ENCODE data around the gene CBLC. TPM values are rescaled to one million over a fixed set of nuclear protein-coding genes. Genes with fewer than 3 reads are reported as not detected.

The CBLC gene
- total and polyA plus RNA-seq, 2 donors (not counting 1 experiment from before 2014, with no cell fraction given), result not detected

DNA sequence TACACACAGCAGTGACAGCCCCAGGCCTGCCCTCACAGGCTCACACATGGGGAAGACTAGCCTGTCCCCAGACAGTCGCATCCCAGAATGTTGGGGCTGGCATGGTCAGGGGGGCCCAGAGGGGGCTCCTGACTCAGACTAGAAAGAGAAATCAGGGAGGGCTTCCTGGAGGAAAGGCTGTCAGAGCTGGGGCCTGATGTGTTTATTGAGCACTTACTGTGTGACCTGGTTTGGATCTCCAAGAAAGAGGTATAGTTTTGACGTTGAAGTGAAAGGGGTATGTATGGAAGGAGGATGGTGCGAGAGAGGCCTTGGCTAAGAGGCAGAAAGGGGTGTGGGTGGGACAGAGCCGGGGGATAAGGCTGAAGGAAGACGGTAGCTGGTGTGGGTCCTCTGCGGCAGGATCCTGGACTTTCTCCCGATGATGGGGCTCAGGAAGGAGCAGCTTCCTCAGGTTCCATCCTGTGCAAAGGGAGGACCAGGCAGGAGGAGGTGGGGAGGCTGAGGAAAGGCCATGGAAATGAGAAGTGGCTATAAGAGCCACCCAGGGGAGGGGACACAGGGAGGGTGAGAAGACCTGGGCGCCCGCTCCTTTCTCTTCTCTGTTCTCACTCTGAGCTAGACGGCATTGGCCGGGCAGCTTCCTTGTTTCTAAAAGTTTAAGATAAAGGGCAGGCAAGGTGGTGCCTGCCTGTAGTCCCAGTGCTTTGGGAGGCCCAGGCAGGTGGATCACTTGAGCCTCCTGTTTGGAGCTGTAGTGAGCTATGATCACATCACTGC, 45.3 kb upstream of the CBLC start:
- H3K27ac ChIP-seq (ENCODE audit: low read length in 2 of 2), result no peak overlapping the region
- H3K4me1 Mint-ChIP-seq, result peaks cover 27% of the 10 kb centered on the region
- peak overlapping the region; percentile 0 for H3K27ac Mint-ChIP-seq
- H2AFZ ChIP-seq (ENCODE audit: insufficient read depth, low read depth, low read length, poor library complexity, severe bottlenecking), result no peak overlapping the region
- H3K36me3 ChIP-seq (replicated peaks in 1 of 2; ENCODE audit: control extremely low read depth in 1 of 2, control insufficient read depth in 1 of 2, extremely low read depth in 1 of 2, insufficient read depth in 2 of 2, low read length in 1 of 2), result no peaks in the 10 kb centered on the region
- H3K27me3 ChIP-seq (replicated peaks in 1 of 4; ENCODE audit: control extremely low read depth in 1 of 4, control insufficient read depth in 3 of 4, insufficient read depth in 4 of 4, low read length in 3 of 4), result no peaks in the 10 kb centered on the region
- POLR2A ChIA-PET, result no interaction called here
- H3K4me3 Mint-ChIP-seq, result no peak overlapping the region
- H4K20me1 ChIP-seq (ENCODE audit: control insufficient read depth, insufficient read depth, low read length, poor library complexity, severe bottlenecking), result no peaks in the 10 kb centered on the region
- H3K27me3 Mint-ChIP-seq, result no peaks in the 10 kb centered on the region
- ATAC-seq (ENCODE audit: low read depth) (no peak), DNase-seq (no peak)
- intact Hi-C loops (cut with micrococcal nuclease), result no loop called here
- H3K9me3 Mint-ChIP-seq (ENCODE audit: insufficient read depth), result no peaks in the 10 kb centered on the region
- H3K9ac ChIP-seq (ENCODE audit: low read length), result no peak overlapping the region
- 84% methylated on average over 8 of the region's 11 CpGs for WGBS (ENCODE audit: insufficient coverage)
- TF ChIP-seq EZH2 (IDR thresholded peaks at IDR 0.05; ENCODE audit: borderline replicate concordance, insufficient read depth, low read depth, low read length, poor library complexity, severe bottlenecking), result no peak
- TF ChIP-seq, protein P1, sequence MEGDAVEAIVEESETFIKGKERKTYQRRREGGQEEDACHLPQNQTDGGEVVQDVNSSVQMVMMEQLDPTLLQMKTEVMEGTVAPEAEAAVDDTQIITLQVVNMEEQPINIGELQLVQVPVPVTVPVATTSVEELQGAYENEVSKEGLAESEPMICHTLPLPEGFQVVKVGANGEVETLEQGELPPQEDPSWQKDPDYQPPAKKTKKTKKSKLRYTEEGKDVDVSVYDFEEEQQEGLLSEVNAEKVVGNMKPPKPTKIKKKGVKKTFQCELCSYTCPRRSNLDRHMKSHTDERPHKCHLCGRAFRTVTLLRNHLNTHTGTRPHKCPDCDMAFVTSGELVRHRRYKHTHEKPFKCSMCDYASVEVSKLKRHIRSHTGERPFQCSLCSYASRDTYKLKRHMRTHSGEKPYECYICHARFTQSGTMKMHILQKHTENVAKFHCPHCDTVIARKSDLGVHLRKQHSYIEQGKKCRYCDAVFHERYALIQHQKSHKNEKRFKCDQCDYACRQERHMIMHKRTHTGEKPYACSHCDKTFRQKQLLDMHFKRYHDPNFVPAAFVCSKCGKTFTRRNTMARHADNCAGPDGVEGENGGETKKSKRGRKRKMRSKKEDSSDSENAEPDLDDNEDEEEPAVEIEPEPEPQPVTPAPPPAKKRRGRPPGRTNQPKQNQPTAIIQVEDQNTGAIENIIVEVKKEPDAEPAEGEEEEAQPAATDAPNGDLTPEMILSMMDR (IDR thresholded peaks at IDR 0.05), result no peak
- no peak overlapping the region for H3K4me3 ChIP-seq (ENCODE audit: control extremely low read depth in 1 of 5, extremely low read depth in 1 of 5, insufficient read depth in 1 of 5, low read depth in 2 of 5, low read length in 4 of 5)
- H3K79me2 ChIP-seq (ENCODE audit: control insufficient read depth, insufficient read depth, low read length), result no peaks in the 10 kb centered on the region
- no peaks in the 10 kb centered on the region for H3K9me3 ChIP-seq (ENCODE audit: control extremely low read depth in 1 of 3, control insufficient read depth in 2 of 3, insufficient read depth in 1 of 3, low read length in 2 of 3)
- H3K4me1 ChIP-seq (ENCODE audit: control insufficient read depth in 2 of 2, insufficient read depth in 2 of 2, low read length in 2 of 2), result peaks cover 19 to 33% of the 10 kb centered on the region in 2 donors
- CTCF ChIA-PET, result interaction anchor here (1.5 to 2.0 kb wide), 3 partner anchors 8 to 50 kb away, joined by 3 to 13 read pairs (median 9); no protein-coding TSS in a partner anchor
- no peak overlapping the region for H3K4me2 ChIP-seq (replicated peaks; ENCODE audit: low read depth, low read length, poor library complexity, severe bottlenecking)

DNA sequence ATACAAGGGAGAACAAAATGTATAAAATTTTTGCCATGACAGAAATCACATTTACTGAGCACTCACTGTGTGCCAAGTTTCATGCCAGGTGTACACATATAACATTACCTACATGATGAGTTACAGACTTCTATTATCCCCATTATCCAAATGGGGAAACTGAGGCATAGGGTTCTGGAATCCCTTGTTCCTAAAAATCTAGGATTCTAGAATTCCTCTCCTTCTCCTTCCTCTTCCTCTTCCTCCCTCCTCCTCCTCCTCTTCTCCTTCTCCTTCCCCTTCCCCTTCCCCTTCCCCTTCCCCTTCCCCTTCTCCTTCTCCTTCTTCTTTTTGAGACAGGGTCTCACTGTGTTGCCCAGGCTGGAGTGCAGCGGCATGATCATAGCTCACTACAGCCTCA, 43.3 kb upstream of the CBLC start:
- H3K4me1 Mint-ChIP-seq, result peaks cover 11% of the 10 kb centered on the region
- no peak overlapping the region for H3K4me2 ChIP-seq (replicated peaks; ENCODE audit: low read depth, low read length, poor library complexity, severe bottlenecking)

More for the DNA sequence above, 43.3 kb upstream of the CBLC start:
- peak overlapping the region; percentile 37 for H3K27ac Mint-ChIP-seq
- Histone ChIP-seq H3K27ac (ENCODE audit: low read length in 2 of 2) (no peak overlapping the region), H4K20me1 (ENCODE audit: control insufficient read depth, insufficient read depth, low read length, poor library complexity, severe bottlenecking) (no peaks in the 10 kb centered on the region), H3K4me3 (ENCODE audit: control extremely low read depth in 1 of 5, extremely low read depth in 1 of 5, insufficient read depth in 1 of 5, low read depth in 2 of 5, low read length in 4 of 5) (no peak overlapping the region), H3K36me3 (replicated peaks in 1 of 2; ENCODE audit: control extremely low read depth in 1 of 2, control insufficient read depth in 1 of 2, extremely low read depth in 1 of 2, insufficient read depth in 2 of 2, low read length in 1 of 2) (no peaks in the 10 kb centered on the region), H3K9me3 (ENCODE audit: control extremely low read depth in 1 of 3, control insufficient read depth in 2 of 3, insufficient read depth in 1 of 3, low read length in 2 of 3) (no peaks in the 10 kb centered on the region), H3K27me3 (replicated peaks in 1 of 4; ENCODE audit: control extremely low read depth in 1 of 4, control insufficient read depth in 3 of 4, insufficient read depth in 4 of 4, low read length in 3 of 4) (no peaks in the 10 kb centered on the region), H3K9ac (ENCODE audit: low read length) (no peak overlapping the region), H2AFZ (ENCODE audit: insufficient read depth, low read depth, low read length, poor library complexity, severe bottlenecking) (no peak overlapping the region), H3K4me1 (ENCODE audit: control insufficient read depth in 2 of 2, insufficient read depth in 2 of 2, low read length in 2 of 2) (peaks cover 7 to 14% of the 10 kb centered on the region in 2 donors), H3K79me2 (ENCODE audit: control insufficient read depth, insufficient read depth, low read length) (no peaks in the 10 kb centered on the region)
- no peak for DNase-seq
- no peak overlapping the region for H3K4me3 Mint-ChIP-seq
- TF ChIP-seq EZH2 (IDR thresholded peaks at IDR 0.05; ENCODE audit: borderline replicate concordance, insufficient read depth, low read depth, low read length, poor library complexity, severe bottlenecking), result no peak
- TF ChIP-seq, protein P1 (IDR thresholded peaks at IDR 0.05), result no peak
- no peaks in the 10 kb centered on the region for H3K9me3 Mint-ChIP-seq (ENCODE audit: insufficient read depth)
- no peak for ATAC-seq (ENCODE audit: low read depth)
- POLR2A ChIA-PET, result no interaction called here
- WGBS (ENCODE audit: insufficient coverage), result 0% methylated on average over 1 of the region's 1 CpG
- intact Hi-C loops (cut with micrococcal nuclease), result no loop called here
- H3K27me3 Mint-ChIP-seq, result no peaks in the 10 kb centered on the region
- CTCF ChIA-PET, result interaction anchor here (0.5 to 1.5 kb wide), 2 partner anchors 44 to 123 kb away, joined by 3 read pairs; no protein-coding TSS in a partner anchor

All from B cell (primary cell).